H7 (cell line): Measurements from ENCODE around the gene PDK2. TPM values are rescaled to one million over a fixed set of nuclear protein-coding genes. Genes with fewer than 3 reads are reported as not detected.

ENCODE experiments used
- DNase-seq: peaks from one replicate; pipeline ENCODE4 v3.0.0; 2012
- H3K27me3 ChIP-seq: 2 replicates; pipeline ENCODE4 v1.6.0; 2011; ENCODE audit warnings: mild to moderate bottlenecking, low read length; ENCODE audit not compliant: control insufficient read depth, insufficient read depth
- H3K36me3 ChIP-seq: replicated peaks from 2 replicates; pipeline ENCODE4 v1.5.1; 2011; ENCODE audit warnings: low read length; ENCODE audit not compliant: control insufficient read depth, insufficient read depth
- H3K4me3 ChIP-seq: 2 replicates; pipeline ENCODE4 v1.5.1; 2011; ENCODE audit warnings: low read depth, mild to moderate bottlenecking, control low read depth, low read length, moderate library complexity; ENCODE audit not compliant: insufficient read depth
- total RNA-seq: library from RNA; depleted of rRNA; stranded (reverse); fragments of >200 nt; shearing (Covaris generic); gene quantifications from 2 replicates; pipeline ENCODE4 v1.2.3, GENCODE V29; 2014

The PDK2 gene
- total RNA-seq, 1 experiment from 2014 or later: 14.2 TPM

GRCh38 chr17:50096758-50097157 is 1.6 kb downstream of the PDK2 start:
- H3K4me3 ChIP-seq: no peak overlapping the region
- no peak for DNase-seq
- H3K36me3 ChIP-seq: no peaks in the 10 kb centered on the region
- H3K27me3 ChIP-seq: no peaks in the 10 kb centered on the region

GRCh38 chr17:50097455-50097854 is 2.3 kb downstream of the PDK2 start:
- Histone ChIP-seq H3K36me3 (no peaks in the 10 kb centered on the region), H3K4me3 (no peak overlapping the region), H3K27me3 (no peaks in the 10 kb centered on the region)
- no peak for DNase-seq

DNA sequence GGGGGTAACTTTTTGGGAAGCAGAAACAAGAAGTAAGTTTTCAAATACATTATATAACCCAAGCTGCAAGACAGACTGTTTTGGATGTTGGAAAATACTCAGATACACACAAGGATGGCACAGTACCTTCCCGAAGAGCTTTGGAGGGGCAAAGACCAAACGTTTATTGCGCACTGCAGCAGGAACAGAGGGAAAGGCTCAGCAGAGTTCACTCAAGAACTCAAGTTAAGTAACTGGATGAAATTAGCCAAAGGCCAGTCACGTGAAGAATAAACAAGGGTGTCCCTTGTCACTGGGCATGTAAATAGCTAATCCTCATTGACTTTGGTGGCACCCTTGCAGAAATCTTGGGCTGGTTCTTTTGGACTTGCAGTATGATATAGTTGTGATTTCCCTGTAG is 2.8 kb downstream of the PDK2 start:
- no peaks in the 10 kb centered on the region for H3K36me3 ChIP-seq
- H3K27me3 ChIP-seq: no peaks in the 10 kb centered on the region
- H3K4me3 ChIP-seq: no peak overlapping the region
- DNase-seq: no peak

- Histone ChIP-seq H3K27me3 (no peaks in the 10 kb centered on the region), H3K36me3 (no peaks in the 10 kb centered on the region), H3K4me3 (no peak overlapping the region)
- DNase-seq: no peak
These were observed 3.4 kb downstream of the PDK2 start for GRCh38 chr17:50098583-50098982.

GRCh38 chr17:50099003-50099402 is 3.9 kb downstream of the PDK2 start:
- H3K4me3 ChIP-seq: no peak overlapping the region

GRCh38 chr17:50100480-50100883 is 5.3 kb downstream of the PDK2 start:
- Histone ChIP-seq H3K36me3 (no peaks in the 10 kb centered on the region), H3K4me3 (no peak overlapping the region), H3K27me3 (no peaks in the 10 kb centered on the region)
- no peak for DNase-seq

More at GRCh38 chr17:50099003-50099402, 3.9 kb downstream of the PDK2 start:
- no peaks in the 10 kb centered on the region for H3K36me3 ChIP-seq
- H3K27me3 ChIP-seq: no peaks in the 10 kb centered on the region
- no peak for DNase-seq

DNA sequence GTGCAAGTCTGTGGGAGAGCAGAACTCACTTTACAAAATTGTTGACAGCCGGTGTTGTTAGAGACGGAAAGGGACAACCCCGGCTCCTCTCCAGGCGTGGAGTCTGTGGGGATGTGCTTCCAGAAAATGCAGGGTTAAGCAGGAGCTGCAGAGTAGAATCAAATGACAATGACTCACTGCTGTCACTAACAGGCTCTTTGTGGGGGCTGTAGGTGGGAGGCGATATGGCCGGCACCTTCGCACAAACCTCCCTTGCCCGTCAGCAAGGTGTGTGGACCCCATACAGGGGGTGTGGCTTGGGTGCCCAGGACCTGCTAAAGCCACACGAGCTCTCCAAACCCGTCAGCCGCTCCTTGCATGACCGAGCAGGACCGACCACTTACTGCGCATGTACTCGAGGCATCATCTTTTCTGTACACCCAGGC is 5.8 kb downstream of the PDK2 start:
- peak; percentile 76 for DNase-seq
- peak overlapping the region; percentile 16; the same call in 1 of the 2 replicates for H3K4me3 ChIP-seq
- H3K36me3 ChIP-seq: no peaks in the 10 kb centered on the region
- H3K27me3 ChIP-seq: no peaks in the 10 kb centered on the region

DNA sequence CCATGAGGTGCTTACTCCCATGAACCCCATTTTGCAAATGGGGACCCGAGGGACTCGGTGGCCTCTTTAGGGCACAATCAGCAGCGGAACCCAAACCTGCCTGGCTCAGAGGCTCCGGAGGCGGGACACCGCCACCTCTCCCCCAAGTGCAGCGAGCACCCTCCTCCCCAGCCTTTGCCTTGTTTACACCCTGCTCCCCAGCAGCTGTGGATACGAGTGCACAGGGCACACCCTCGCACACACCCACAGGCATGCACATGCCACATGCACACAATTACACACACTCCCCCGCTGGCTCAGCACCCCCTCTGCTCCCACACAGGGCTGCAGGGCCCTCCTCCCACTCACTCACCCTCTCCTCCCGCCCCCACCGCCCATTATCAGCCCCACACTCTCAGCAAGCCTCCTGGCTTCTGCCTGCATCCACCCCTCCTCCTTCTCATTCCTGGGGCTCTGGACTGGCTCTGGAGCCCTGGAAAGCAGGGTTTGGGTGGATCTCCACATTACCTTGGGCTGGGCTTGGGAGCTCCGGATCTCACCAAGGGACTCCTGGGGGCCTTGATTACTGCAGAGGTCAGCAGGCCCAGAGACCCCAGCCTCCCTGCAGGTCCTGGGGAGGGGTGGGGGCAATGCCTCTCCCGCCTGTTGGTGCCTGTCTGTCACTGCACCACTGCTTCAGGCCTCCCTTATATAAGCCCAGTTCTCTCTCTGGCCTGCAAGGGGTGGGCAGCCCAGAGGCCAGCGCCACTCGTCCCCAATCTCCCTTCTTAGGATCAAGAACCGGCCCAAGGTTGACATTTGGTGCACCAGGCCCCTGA is 6.4 kb downstream of the PDK2 start:
- Histone ChIP-seq H3K36me3 (no peaks in the 10 kb centered on the region), H3K4me3 (peak overlapping the region; percentile 16; the same call in 1 of the 2 replicates), H3K27me3 (no peaks in the 10 kb centered on the region)
- DNase-seq: peak; percentile 87

GRCh38 chr17:50102164-50102991 is 7.2 kb downstream of the PDK2 start:
- no peak overlapping the region for H3K4me3 ChIP-seq
- no peak for DNase-seq
- H3K36me3 ChIP-seq: no peaks in the 10 kb centered on the region
- H3K27me3 ChIP-seq: no peaks in the 10 kb centered on the region

DNA sequence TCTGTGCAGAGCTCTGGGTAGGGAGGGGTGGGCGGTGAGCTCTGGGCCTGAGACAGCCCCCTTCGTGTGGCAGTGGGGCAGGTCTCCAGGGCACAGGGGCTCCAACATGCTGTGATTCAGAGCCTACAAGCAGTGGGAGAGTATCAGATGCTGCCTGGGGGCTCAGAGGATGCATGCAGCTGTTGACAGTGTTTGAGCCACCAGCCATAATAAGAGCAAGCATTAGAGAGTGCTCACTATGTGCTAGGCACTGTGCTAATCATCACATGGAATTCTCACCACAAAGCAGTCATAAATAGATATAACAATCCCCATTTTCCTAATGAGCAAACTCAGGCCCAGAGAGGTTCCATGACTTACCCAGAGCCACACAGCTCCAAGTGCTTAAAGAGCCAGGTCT is 8.1 kb downstream of the PDK2 start:
- no peak for DNase-seq
- Histone ChIP-seq H3K36me3 (no peaks in the 10 kb centered on the region; the same call in 1 of the 2 replicates), H3K4me3 (no peak overlapping the region), H3K27me3 (no peaks in the 10 kb centered on the region)

GRCh38 chr17:50103941-50104340 is 8.8 kb downstream of the PDK2 start:
- no peaks in the 10 kb centered on the region; the same call in 1 of the 2 replicates for H3K36me3 ChIP-seq

DNA sequence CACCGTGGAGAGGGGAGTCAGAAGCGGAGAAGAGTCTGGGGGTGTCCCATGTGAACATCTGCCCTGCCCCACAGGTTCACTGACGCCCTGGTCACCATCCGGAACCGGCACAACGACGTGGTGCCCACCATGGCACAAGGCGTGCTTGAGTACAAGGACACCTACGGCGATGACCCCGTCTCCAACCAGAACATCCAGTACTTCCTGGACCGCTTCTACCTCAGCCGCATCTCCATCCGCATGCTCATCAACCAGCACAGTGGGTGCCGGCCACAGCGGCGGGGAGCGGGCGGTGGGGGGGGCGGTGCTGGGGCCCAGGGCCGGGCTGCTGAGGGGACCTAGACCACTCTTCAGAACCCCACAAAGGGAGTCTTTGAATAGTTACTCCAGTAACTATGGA is 10.7 kb downstream of the PDK2 start:
- Histone ChIP-seq H3K4me3 (no peak overlapping the region), H3K27me3 (no peaks in the 10 kb centered on the region), H3K36me3 (no peaks in the 10 kb centered on the region; the same call in 1 of the 2 replicates)
- no peak for DNase-seq

More at GRCh38 chr17:50103941-50104340, 8.8 kb downstream of the PDK2 start:
- Histone ChIP-seq H3K4me3 (no peak overlapping the region), H3K27me3 (no peaks in the 10 kb centered on the region)
- no peak for DNase-seq

DNA sequence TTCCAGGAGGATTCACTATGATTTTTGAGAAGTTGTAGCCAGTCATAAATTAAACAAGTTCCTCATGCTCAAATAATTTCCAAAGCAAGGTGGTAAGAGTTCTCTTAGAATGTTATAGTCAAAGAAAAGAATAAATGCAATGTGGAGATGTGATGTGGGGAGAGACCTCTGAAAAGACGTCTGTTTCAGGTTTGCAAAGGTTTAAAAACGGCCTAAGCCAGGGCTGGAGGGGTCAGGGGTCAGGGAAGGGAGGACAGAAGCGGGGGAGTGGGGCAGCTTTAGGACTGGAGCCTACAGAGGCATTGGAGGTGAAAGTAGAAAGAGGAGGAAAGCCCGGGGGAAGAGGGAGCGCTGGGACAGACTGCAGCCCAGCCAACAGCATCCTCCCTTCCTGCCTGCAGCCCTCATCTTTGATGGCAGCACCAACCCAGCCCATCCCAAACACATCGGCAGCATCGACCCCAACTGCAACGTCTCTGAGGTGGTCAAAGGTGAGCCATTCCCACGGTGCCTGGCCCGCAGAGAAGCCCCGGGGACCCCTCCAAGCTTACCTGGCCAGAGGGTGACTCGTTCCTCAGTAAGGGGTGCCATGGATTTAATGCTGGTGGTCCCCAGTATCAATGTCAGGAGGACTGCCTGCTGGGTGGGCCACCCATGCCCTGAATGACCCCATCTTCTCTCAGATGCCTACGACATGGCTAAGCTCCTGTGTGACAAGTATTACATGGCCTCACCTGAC is 11.4 kb downstream of the PDK2 start:
- no peak for DNase-seq
- Histone ChIP-seq H3K4me3 (no peak overlapping the region), H3K27me3 (no peaks in the 10 kb centered on the region), H3K36me3 (no peaks in the 10 kb centered on the region; the same call in 1 of the 2 replicates)

- H3K36me3 ChIP-seq: no peaks in the 10 kb centered on the region; the same call in 1 of the 2 replicates
- no peaks in the 10 kb centered on the region for H3K27me3 ChIP-seq
- no peak overlapping the region for H3K4me3 ChIP-seq
- no peak for DNase-seq
These were observed 12.8 kb downstream of the PDK2 start for GRCh38 chr17:50107790-50108414.
